Epithelial cell of esophagus (primary cell): ENCODE measurements around the gene KRTAP21-3.
"Not testable (repeated sequence)": the region's sequence is repeated elsewhere in the genome, so short reads cannot be mapped to it uniquely, and the experiment has no call there.

Experiments
- DNase-seq: peaks from one replicate; pipeline ENCODE4 v3.0.0; 2010; ENCODE audit warnings: low read depth
- H3K4me3 ChIP-seq: 2 replicates; pipeline ENCODE4 v1.5.1; 2011; ENCODE audit warnings: mild to moderate bottlenecking, low read length, control low read depth
- TF ChIP-seq, protein P1 (sequence below): IDR thresholded peaks from 2 replicates; pipeline ENCODE4 v1.5.1; 2011; ENCODE audit warnings: low read depth, mild to moderate bottlenecking, low read length, control low read depth, inconsistent platforms; ENCODE audit not compliant: insufficient read depth; ENCODE audit errors: missing control alignments

Gene KRTAP21-3

DNA sequence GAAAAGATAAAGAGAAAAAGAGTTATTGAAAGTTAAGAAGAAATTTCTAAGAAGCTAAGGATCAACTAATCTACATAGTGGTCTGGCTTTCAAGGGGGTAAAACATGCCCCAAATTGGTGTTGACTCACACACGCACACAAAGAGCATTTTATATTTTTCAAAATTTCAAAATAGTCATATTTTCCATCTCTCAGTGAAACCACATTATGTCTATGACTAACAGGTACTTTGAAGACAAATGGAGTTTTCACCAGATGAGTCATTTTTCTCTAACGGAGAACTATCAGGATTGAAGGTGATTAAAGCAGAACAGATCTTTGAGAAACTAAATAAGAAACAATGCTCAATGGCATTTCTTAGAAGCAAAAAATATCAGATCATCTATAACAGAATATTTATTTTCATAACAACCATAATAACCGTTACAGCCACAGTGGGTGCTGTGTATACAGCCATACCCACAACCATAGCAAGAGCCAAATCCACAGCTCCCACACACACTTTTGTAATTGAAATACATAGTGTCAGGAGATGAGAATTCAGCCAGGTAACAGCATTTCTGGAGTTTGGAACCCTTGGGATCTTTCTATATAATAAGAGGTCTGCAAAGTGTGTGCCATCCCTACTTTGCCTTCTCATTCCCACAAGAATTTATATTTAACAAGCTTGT, at the start of gene KRTAP21-3:
TSS of gene KRTAP21-3 (minus strand) at position 539 of the 671 bp plus-strand sequence. CDS start at position 521, 18 bp downstream.
- DNase-seq: peak; percentile 67
- no peak within 1 kb of the TSS for H3K4me3 ChIP-seq
- TF ChIP-seq, protein P1, sequence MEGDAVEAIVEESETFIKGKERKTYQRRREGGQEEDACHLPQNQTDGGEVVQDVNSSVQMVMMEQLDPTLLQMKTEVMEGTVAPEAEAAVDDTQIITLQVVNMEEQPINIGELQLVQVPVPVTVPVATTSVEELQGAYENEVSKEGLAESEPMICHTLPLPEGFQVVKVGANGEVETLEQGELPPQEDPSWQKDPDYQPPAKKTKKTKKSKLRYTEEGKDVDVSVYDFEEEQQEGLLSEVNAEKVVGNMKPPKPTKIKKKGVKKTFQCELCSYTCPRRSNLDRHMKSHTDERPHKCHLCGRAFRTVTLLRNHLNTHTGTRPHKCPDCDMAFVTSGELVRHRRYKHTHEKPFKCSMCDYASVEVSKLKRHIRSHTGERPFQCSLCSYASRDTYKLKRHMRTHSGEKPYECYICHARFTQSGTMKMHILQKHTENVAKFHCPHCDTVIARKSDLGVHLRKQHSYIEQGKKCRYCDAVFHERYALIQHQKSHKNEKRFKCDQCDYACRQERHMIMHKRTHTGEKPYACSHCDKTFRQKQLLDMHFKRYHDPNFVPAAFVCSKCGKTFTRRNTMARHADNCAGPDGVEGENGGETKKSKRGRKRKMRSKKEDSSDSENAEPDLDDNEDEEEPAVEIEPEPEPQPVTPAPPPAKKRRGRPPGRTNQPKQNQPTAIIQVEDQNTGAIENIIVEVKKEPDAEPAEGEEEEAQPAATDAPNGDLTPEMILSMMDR: no peak

- no peak for DNase-seq
- TF ChIP-seq, protein P1: no peak
- no peak overlapping the region for H3K4me3 ChIP-seq
Observed at GRCh38 chr21:30760776-30761175, 42.2 kb upstream of the KRTAP21-3 start.

DNA sequence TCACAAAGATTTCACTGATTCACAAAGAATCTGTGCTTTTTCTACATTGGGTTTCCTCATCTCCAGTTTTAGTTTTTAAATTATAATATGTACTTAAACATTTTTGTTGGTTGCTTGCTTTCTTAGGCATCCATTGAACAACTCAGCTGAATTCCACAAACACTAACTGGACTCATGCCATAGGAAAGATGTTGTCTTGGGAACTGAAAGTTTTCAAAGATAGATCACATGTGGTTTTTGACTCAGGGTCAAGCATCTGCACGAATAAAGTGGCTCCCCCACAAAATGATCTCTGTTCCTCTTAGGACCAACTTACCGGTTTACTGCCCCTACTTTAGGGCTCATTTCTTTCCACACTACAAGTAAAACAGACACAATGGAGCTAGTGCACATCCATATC, 39.7 kb upstream of the KRTAP21-3 start:
- DNase-seq: no peak
- no peak overlapping the region for H3K4me3 ChIP-seq
- TF ChIP-seq, protein P1: no peak

DNA sequence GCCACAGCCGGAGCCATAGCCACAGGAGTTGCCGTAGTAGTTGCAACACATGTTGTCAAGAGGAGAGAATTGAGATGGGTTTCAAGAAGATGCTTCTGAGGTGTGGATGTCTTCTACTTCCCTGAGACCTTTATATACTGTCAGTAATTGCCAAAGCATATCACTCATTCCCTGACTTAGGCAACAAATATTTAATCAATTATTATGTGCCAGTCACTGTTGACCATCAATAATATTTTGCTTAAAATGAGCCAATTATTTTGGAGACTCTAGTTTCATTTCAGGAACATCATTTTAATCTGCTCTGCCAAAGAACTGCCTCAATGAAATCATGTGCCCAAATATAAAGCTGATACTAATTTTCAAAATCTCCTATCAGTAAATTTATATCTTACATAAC, 36.8 kb upstream of the KRTAP21-3 start, which contains the start of gene KRTAP21-1:
TSS of gene KRTAP21-1 (minus strand) at position 101 of the 400 bp plus-strand sequence. CDS start at position 51, 50 bp downstream.
- not testable (repeated sequence) for H3K4me3 ChIP-seq, DNase-seq

DNA sequence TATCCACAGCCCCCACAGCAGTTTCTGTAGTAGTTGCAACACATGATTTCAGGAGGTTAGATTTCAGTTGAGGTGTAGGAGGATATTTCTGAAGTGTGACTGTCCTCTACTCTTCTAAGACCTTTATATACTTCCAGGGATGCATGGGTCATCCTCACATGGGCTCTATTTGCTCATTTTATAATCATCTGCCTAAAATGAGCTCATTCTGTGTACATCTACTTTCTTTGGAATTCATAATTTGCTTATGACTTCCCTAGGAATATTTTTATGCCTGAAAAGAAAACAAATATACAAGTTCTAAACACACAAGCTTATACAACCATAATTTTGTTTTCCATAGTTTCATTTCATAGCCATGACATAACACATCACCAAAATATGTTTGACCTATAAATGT, 28.6 kb upstream of the KRTAP21-3 start, which contains the start of gene KRTAP21-2:
TSS of gene KRTAP21-2 (minus strand) at position 101 of the 400 bp plus-strand sequence. CDS start at position 44, 57 bp downstream.
- H3K4me3 ChIP-seq: no peak within 1 kb of the TSS
- TF ChIP-seq, protein P1: no peak
- no peak for DNase-seq

- TF ChIP-seq, protein P1: no peak
- H3K4me3 ChIP-seq: no peak overlapping the region
- DNase-seq: no peak
Observed at GRCh38 chr21:30740462-30740861, 21.9 kb upstream of the KRTAP21-3 start.

DNA sequence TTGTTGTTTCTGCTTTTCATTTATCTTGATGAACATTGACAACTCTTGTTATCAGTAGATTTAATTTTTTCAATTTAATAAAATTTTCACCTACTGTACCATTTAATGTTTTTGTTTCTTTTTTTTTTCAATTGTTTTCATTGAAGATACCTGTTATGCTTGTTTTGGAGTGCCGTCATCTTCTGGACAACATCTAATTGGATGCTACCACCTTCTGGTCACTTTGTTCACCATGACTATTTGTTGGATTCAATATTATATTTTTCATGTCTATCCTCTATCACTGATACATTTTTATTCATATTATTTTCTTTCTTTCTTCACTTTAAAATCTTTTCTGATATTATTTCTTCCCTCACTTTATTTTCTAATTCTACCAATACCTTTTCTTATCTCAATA, 14.4 kb upstream of the KRTAP21-3 start:
- H3K4me3 ChIP-seq: no peak overlapping the region
- DNase-seq: peak; percentile 25
- TF ChIP-seq, protein P1: peak; percentile 15
